Hepatic stellate cell (primary cell): ENCODE results near the gene MRPL38.
"Not testable (repeated sequence)": the region's sequence is repeated elsewhere in the genome, so short reads cannot be mapped to it uniquely, and the experiment has no call there.

Experiments
- DNase-seq: peaks from one replicate; pipeline ENCODE4 v3.0.0; 2011; ENCODE audit warnings: low spot score

The MRPL38 gene

GRCh38 chr17:75896415-75897159 lies 8.1 kb downstream of the MRPL38 start, which contains the start of gene TRIM65:
TRIM65 (minus strand) TSS chr17:75896951; CDS start chr17:75896937, 14 bp downstream.
- DNase-seq: peak; percentile 92

- DNase-seq: no peak
Measured at GRCh38 chr17:75895370-75896155, 9.1 kb downstream of the MRPL38 start.

- no peak for DNase-seq
Measured at GRCh38 chr17:75894049-75894733, 10.5 kb downstream of the MRPL38 start.

GRCh38 chr17:75893305-75894048 lies 11.2 kb downstream of the MRPL38 start:
- no peak for DNase-seq

- no peak for DNase-seq
Measured at GRCh38 chr17:75892556-75893224, 12.0 kb downstream of the MRPL38 start.

GRCh38 chr17:75891605-75892555 lies 12.8 kb downstream of the MRPL38 start:
- DNase-seq: no peak

- no peak for DNase-seq
Measured at GRCh38 chr17:75891022-75891604, 13.6 kb downstream of the MRPL38 start.

- no peak for DNase-seq
Measured at GRCh38 chr17:75889454-75889853, 15.2 kb downstream of the MRPL38 start.

GRCh38 chr17:75888484-75888883 lies 16.2 kb downstream of the MRPL38 start:
- DNase-seq: no peak

- DNase-seq: not testable (repeated sequence)
Measured at GRCh38 chr17:75885860-75886259, 18.8 kb downstream of the MRPL38 start.

- DNase-seq: no peak
Measured at GRCh38 chr17:75885431-75885830, 19.3 kb downstream of the MRPL38 start.

- DNase-seq: no peak
Measured at GRCh38 chr17:75881678-75882454, 22.8 kb downstream of the MRPL38 start.

GRCh38 chr17:75880266-75880665 lies 24.4 kb downstream of the MRPL38 start:
- no peak for DNase-seq

GRCh38 chr17:75878174-75878998 lies 26.3 kb downstream of the MRPL38 start, which contains the start of gene TRIM47:
TRIM47 (minus strand) TSS chr17:75878581; CDS start chr17:75878548, 33 bp downstream.
- DNase-seq: peak; percentile 66

- peak; percentile 73 for DNase-seq
Measured at GRCh38 chr17:75877752-75878173, 26.9 kb downstream of the MRPL38 start.

GRCh38 chr17:75876938-75877751 lies 27.5 kb downstream of the MRPL38 start:
- DNase-seq: peak; percentile 91
